Caco-2 (cell line): ENCODE results near the gene MAMDC2. TPM values are rescaled to one million over a fixed set of nuclear protein-coding genes. Genes with fewer than 3 reads are reported as not detected.

Source experiments
- BruUV-seq: library from RNA; stranded (reverse); fragments of 400-500 nt; replicated peaks from 2 replicates; lab custom pipeline; 2021; lab: Mats Ljungman, UMichigan
- CTCF ChIA-PET: fragments of 300-600 bp; sonication (Branson Sonifier 250); formaldehyde crosslinking; loops from one replicate; lab custom pipeline; 2022; ENCODE audit warnings: antibody characterized with exemption; lab: Charles Lee
- POLR2A ChIA-PET: fragments of 300-600 bp; sonication (Branson Sonifier 250); formaldehyde crosslinking; loops from one replicate; lab custom pipeline; 2022; ENCODE audit warnings: antibody characterized with exemption; lab: Charles Lee
- DNase-seq, 2 experiments: peaks; one replicate each; pipeline versions ENCODE4 v3.0.0 to v3.0.0-alpha.2; 2020 to 2022
- H3K27me3 ChIP-seq: replicated peaks from 2 replicates; pipeline ENCODE4 v1.6.0; 2011; ENCODE audit warnings: low read length; ENCODE audit not compliant: control insufficient read depth, insufficient read depth
- H3K36me3 ChIP-seq: 2 replicates; pipeline ENCODE4 v1.5.1; 2011; ENCODE audit warnings: low read length; ENCODE audit not compliant: control insufficient read depth, insufficient read depth
- H3K4me1 ChIP-seq: fragments of 250-450 bp; sonication (Bioruptor Pico); 2 replicates; pipeline ENCODE4 v1.5.1; 2020; ENCODE audit warnings: mild to moderate bottlenecking
- H3K4me3 ChIP-seq: 2 replicates; pipeline ENCODE4 v1.5.1; 2011; ENCODE audit warnings: low read depth, mild to moderate bottlenecking, control low read depth, low read length
- H3K9me3 ChIP-seq: fragments of 250-450 bp; sonication (Bioruptor Pico); 2 replicates; pipeline ENCODE4 v1.5.1; 2020; ENCODE audit warnings: mild to moderate bottlenecking, moderate library complexity
- H3K27ac Mint-ChIP-seq: one replicate; pipeline ENCODE4 v1.8.0; 2022; ENCODE audit warnings: mixed read lengths; ENCODE audit not compliant: unreplicated experiment
- H3K27me3 Mint-ChIP-seq: one replicate; pipeline ENCODE4 v1.8.0; 2022; ENCODE audit warnings: mixed read lengths; ENCODE audit not compliant: insufficient read depth, unreplicated experiment
- H3K36me3 Mint-ChIP-seq: one replicate; pipeline ENCODE4 v1.8.0; 2022; ENCODE audit warnings: mild to moderate bottlenecking, mixed read lengths; ENCODE audit not compliant: insufficient read depth, unreplicated experiment
- H3K4me1 Mint-ChIP-seq: one replicate; pipeline ENCODE4 v1.8.0; 2022; ENCODE audit warnings: low read depth, mixed read lengths; ENCODE audit not compliant: unreplicated experiment
- H3K4me3 Mint-ChIP-seq: one replicate; pipeline ENCODE4 v1.8.0; 2022; ENCODE audit warnings: mild to moderate bottlenecking, moderate library complexity, mixed read lengths; ENCODE audit not compliant: unreplicated experiment
- H3K9me3 Mint-ChIP-seq: one replicate; pipeline ENCODE4 v1.8.0; 2022; ENCODE audit warnings: mixed read lengths; ENCODE audit not compliant: unreplicated experiment
- intact Hi-C: fragments of 100-400 bp; cut with micrococcal nuclease; formaldehyde crosslinking; loops from one replicate; pipeline ENCODE4 v1.10.0; 2022; ENCODE audit not compliant: unreplicated experiment
- total RNA-seq: library from RNA; stranded (reverse); gene quantifications from 2 replicates; pipeline ENCODE4 v1.2.3, GENCODE V29; 2022
- TF ChIP-seq, protein P1 (sequence below), 2 experiments: fragments of 200-600 bp in 1 of 2; IDR thresholded peaks; 1 replicate in 1 of 2; 2 replicates in 1 of 2; pipeline versions ENCODE4 v1.5.1 to v1.8.0; 2011 to 2022; ENCODE audit warnings: antibody characterized with exemption in 1 of 2, control low read depth in 1 of 2, inconsistent platforms in 1 of 2, low read depth in 1 of 2, low read length in 1 of 2, mild to moderate bottlenecking in 1 of 2, moderate library complexity in 1 of 2; ENCODE audit not compliant: insufficient read depth in 1 of 2, severe bottlenecking in 1 of 2, unreplicated experiment in 1 of 2

MAMDC2 gene
- total RNA-seq, 1 experiment from 2014 or later: not detected

DNA sequence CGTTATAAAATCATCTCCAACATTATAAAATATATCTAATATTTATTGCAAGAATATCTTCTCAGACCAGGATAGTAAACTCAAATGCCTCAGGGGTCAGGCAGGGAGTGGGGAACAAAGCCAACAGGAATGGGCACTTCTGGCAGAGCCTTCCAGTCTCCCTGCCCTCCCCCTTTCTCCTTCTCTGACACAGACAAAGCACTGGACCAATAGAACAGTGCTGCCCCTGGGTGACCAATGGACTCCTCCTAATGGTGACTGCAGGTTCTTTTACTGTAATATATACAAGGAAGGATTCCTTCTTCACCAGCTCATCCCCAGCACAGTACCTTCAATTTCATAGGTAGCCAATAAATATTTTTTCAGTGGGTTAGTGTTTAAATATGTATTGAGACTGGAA, 31.1 kb upstream of the MAMDC2 start:
- DNase-seq: no peak
- H3K36me3 ChIP-seq: no peaks in the 10 kb centered on the region
- no peaks in the 10 kb centered on the region for H3K27me3 Mint-ChIP-seq
- intact Hi-C loops: no loop called here
- ChIA-PET POLR2A (no interaction called here), CTCF (no interaction called here)
- H3K36me3 Mint-ChIP-seq: no peaks in the 10 kb centered on the region
- no peak overlapping the region for H3K4me3 ChIP-seq
- H3K9me3 Mint-ChIP-seq: no peaks in the 10 kb centered on the region
- H3K4me1 Mint-ChIP-seq: no peaks in the 10 kb centered on the region
- no TSS peak for BruUV-seq
- H3K4me3 Mint-ChIP-seq: no peak overlapping the region
- no peaks in the 10 kb centered on the region for H3K4me1 ChIP-seq
- TF ChIP-seq, protein P1, sequence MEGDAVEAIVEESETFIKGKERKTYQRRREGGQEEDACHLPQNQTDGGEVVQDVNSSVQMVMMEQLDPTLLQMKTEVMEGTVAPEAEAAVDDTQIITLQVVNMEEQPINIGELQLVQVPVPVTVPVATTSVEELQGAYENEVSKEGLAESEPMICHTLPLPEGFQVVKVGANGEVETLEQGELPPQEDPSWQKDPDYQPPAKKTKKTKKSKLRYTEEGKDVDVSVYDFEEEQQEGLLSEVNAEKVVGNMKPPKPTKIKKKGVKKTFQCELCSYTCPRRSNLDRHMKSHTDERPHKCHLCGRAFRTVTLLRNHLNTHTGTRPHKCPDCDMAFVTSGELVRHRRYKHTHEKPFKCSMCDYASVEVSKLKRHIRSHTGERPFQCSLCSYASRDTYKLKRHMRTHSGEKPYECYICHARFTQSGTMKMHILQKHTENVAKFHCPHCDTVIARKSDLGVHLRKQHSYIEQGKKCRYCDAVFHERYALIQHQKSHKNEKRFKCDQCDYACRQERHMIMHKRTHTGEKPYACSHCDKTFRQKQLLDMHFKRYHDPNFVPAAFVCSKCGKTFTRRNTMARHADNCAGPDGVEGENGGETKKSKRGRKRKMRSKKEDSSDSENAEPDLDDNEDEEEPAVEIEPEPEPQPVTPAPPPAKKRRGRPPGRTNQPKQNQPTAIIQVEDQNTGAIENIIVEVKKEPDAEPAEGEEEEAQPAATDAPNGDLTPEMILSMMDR (IDR thresholded peaks at IDR 0.05; ENCODE audit: insufficient read depth in 1 of 2, low read depth in 1 of 2, low read length in 1 of 2, severe bottlenecking in 1 of 2, unreplicated experiment in 1 of 2): no peak
- no peaks in the 10 kb centered on the region for H3K9me3 ChIP-seq
- H3K27ac Mint-ChIP-seq: no peak overlapping the region
- H3K27me3 ChIP-seq: no peaks in the 10 kb centered on the region

- Histone ChIP-seq H3K4me3 (no peak overlapping the region), H3K4me1 (no peaks in the 10 kb centered on the region), H3K9me3 (no peaks in the 10 kb centered on the region), H3K36me3 (no peaks in the 10 kb centered on the region), H3K27me3 (no peaks in the 10 kb centered on the region)
- H3K4me3 Mint-ChIP-seq: no peak overlapping the region
- intact Hi-C loops: no loop called here
- no peaks in the 10 kb centered on the region for H3K4me1 Mint-ChIP-seq
- no peaks in the 10 kb centered on the region for H3K9me3 Mint-ChIP-seq
- TF ChIP-seq, protein P1 (IDR thresholded peaks at IDR 0.05; ENCODE audit: insufficient read depth in 1 of 2, low read depth in 1 of 2, low read length in 1 of 2, severe bottlenecking in 1 of 2, unreplicated experiment in 1 of 2): no peak
- ChIA-PET POLR2A (no interaction called here), CTCF (no interaction called here)
- H3K27me3 Mint-ChIP-seq: no peaks in the 10 kb centered on the region
- no peak overlapping the region for H3K27ac Mint-ChIP-seq
- H3K36me3 Mint-ChIP-seq: no peaks in the 10 kb centered on the region
- BruUV-seq: no TSS peak
- DNase-seq: no peak
These were observed 30.0 kb upstream of the MAMDC2 start for GRCh38 chr9:70013598-70014196.

GRCh38 chr9:70015099-70015498, 28.5 kb upstream of the MAMDC2 start:
- H3K27me3 Mint-ChIP-seq: no peaks in the 10 kb centered on the region
- no TSS peak for BruUV-seq
- ChIA-PET CTCF (no interaction called here), POLR2A (no interaction called here)
- H3K27ac Mint-ChIP-seq: no peak overlapping the region
- Histone ChIP-seq H3K4me3 (no peak overlapping the region), H3K4me1 (no peaks in the 10 kb centered on the region), H3K27me3 (no peaks in the 10 kb centered on the region), H3K36me3 (no peaks in the 10 kb centered on the region), H3K9me3 (no peaks in the 10 kb centered on the region)
- H3K36me3 Mint-ChIP-seq: no peaks in the 10 kb centered on the region
- no peaks in the 10 kb centered on the region for H3K9me3 Mint-ChIP-seq
- TF ChIP-seq, protein P1 (IDR thresholded peaks at IDR 0.05; ENCODE audit: insufficient read depth in 1 of 2, low read depth in 1 of 2, low read length in 1 of 2, severe bottlenecking in 1 of 2, unreplicated experiment in 1 of 2): no peak
- H3K4me1 Mint-ChIP-seq: no peaks in the 10 kb centered on the region
- DNase-seq: no peak
- intact Hi-C loops: no loop called here
- H3K4me3 Mint-ChIP-seq: no peak overlapping the region
